T-helper 17 cell (primary cell): ENCODE results near the gene GOLM1. TPM values are rescaled to one million over a fixed set of nuclear protein-coding genes. Genes with fewer than 3 reads are reported as not detected.

Experiments
- ATAC-seq: fragments of 150-1000 bp; cut with Tn5 transposase; 2 replicates; pipeline ENCODE4 v1.10.0; 2021; ENCODE audit warnings: mild to moderate bottlenecking, moderate library complexity
- DNase-seq, 3 donors: peaks; one replicate each; pipeline versions ENCODE4 v3.0.0 to v3.0.0-alpha.2; 2020 to 2021
- H3K9me3 ChIP-seq: one replicate; pipeline ENCODE4 v1.7.0; 2013; ENCODE audit warnings: low read length, mild to moderate bottlenecking; ENCODE audit not compliant: control insufficient read depth, poor library complexity, severe bottlenecking
- H3K27ac Mint-ChIP-seq: one replicate; pipeline ENCODE4 v1.8.0; 2022; ENCODE audit warnings: mild to moderate bottlenecking, moderate library complexity, mixed read lengths
- H3K27me3 Mint-ChIP-seq: one replicate; pipeline ENCODE4 v1.8.0; 2022; ENCODE audit warnings: mixed read lengths
- H3K36me3 Mint-ChIP-seq: one replicate; pipeline ENCODE4 v1.8.0; 2022; ENCODE audit warnings: low read depth, mixed read lengths
- H3K4me1 Mint-ChIP-seq: one replicate; pipeline ENCODE4 v1.8.0; 2022; ENCODE audit warnings: mild to moderate bottlenecking, mixed read lengths
- H3K4me3 Mint-ChIP-seq: one replicate; pipeline ENCODE4 v1.8.0; 2022; ENCODE audit warnings: mild to moderate bottlenecking, moderate library complexity, mixed read lengths
- total RNA-seq, 4 donors: library from RNA in 2 of 4; stranded (reverse) in 2 of 4; gene quantifications; one replicate each; pipeline ENCODE4 v1.2.3 and lab custom pipeline; 2022 to 2026

The GOLM1 gene
- total RNA-seq, 2 donors from 2014 or later, result 0.47 TPM; not detected in 1

GRCh38 chr9:86034863-86035734 lies 64.3 kb downstream of the GOLM1 start:
- H3K27ac Mint-ChIP-seq, result no peak overlapping the region
- H3K27me3 Mint-ChIP-seq, result no peaks in the 10 kb centered on the region
- no peaks in the 10 kb centered on the region for H3K36me3 Mint-ChIP-seq
- no peaks in the 10 kb centered on the region for H3K4me1 Mint-ChIP-seq
- ATAC-seq (no peak), DNase-seq (no peak)
- H3K9me3 ChIP-seq, result no peaks in the 10 kb centered on the region
- H3K4me3 Mint-ChIP-seq, result peak overlapping the region; percentile 13

GRCh38 chr9:86027767-86028166 lies 71.6 kb downstream of the GOLM1 start:
- Mint-ChIP-seq H3K4me3 (no peak overlapping the region), H3K36me3 (peaks cover 14% of the 10 kb centered on the region), H3K27me3 (no peaks in the 10 kb centered on the region), H3K27ac (no peak overlapping the region), H3K4me1 (peaks cover 5% of the 10 kb centered on the region)
- DNase-seq (no peak), ATAC-seq (no peak)
- H3K9me3 ChIP-seq, result no peaks in the 10 kb centered on the region

GRCh38 chr9:86022687-86023266 lies 76.6 kb downstream of the GOLM1 start:
- peak overlapping the region; percentile 36 for H3K4me3 Mint-ChIP-seq
- H3K36me3 Mint-ChIP-seq, result peaks cover 32% of the 10 kb centered on the region

GRCh38 chr9:86021166-86021565 lies 78.2 kb downstream of the GOLM1 start:
- peak overlapping the region; percentile 46 for H3K27ac Mint-ChIP-seq
- peaks cover 35% of the 10 kb centered on the region for H3K36me3 Mint-ChIP-seq
- no peaks in the 10 kb centered on the region for H3K9me3 ChIP-seq
- ATAC-seq (no peak), DNase-seq (no peak)
- peaks cover 7% of the 10 kb centered on the region for H3K4me1 Mint-ChIP-seq
- no peak overlapping the region for H3K4me3 Mint-ChIP-seq
- no peaks in the 10 kb centered on the region for H3K27me3 Mint-ChIP-seq

More at GRCh38 chr9:86022687-86023266, 76.6 kb downstream of the GOLM1 start:
- H3K4me1 Mint-ChIP-seq, result peaks cover 7% of the 10 kb centered on the region
- no peak for ATAC-seq
- H3K9me3 ChIP-seq, result no peaks in the 10 kb centered on the region
- no peak overlapping the region for H3K27ac Mint-ChIP-seq
- H3K27me3 Mint-ChIP-seq, result no peaks in the 10 kb centered on the region
- no peak for DNase-seq

GRCh38 chr9:86020731-86021130 lies 78.6 kb downstream of the GOLM1 start:
- ATAC-seq, result no peak
- H3K9me3 ChIP-seq, result no peaks in the 10 kb centered on the region
- no peak for DNase-seq
- no peaks in the 10 kb centered on the region for H3K27me3 Mint-ChIP-seq
- H3K27ac Mint-ChIP-seq, result peak overlapping the region; percentile 39
- no peak overlapping the region for H3K4me3 Mint-ChIP-seq
- H3K36me3 Mint-ChIP-seq, result peaks cover 35% of the 10 kb centered on the region
- H3K4me1 Mint-ChIP-seq, result peaks cover 7% of the 10 kb centered on the region

- no peaks in the 10 kb centered on the region for H3K27me3 Mint-ChIP-seq
- ATAC-seq (no peak), DNase-seq (no peak)
- no peak overlapping the region for H3K27ac Mint-ChIP-seq
- H3K4me1 Mint-ChIP-seq, result no peaks in the 10 kb centered on the region
- H3K9me3 ChIP-seq, result no peaks in the 10 kb centered on the region
- H3K36me3 Mint-ChIP-seq, result peaks cover 5% of the 10 kb centered on the region
- H3K4me3 Mint-ChIP-seq, result no peak overlapping the region
These were observed 90.2 kb downstream of the GOLM1 start for GRCh38 chr9:86009133-86009532.

- Mint-ChIP-seq H3K36me3 (peaks cover 23% of the 10 kb centered on the region), H3K27ac (no peak overlapping the region)
- ATAC-seq, result no peak
These were observed 94.0 kb downstream of the GOLM1 start for GRCh38 chr9:86005253-86005775.

GRCh38 chr9:85995599-85995998 lies 103.8 kb downstream of the GOLM1 start:
- H3K36me3 Mint-ChIP-seq, result peaks cover 12% of the 10 kb centered on the region
- ATAC-seq (no peak), DNase-seq (no peak)
- no peak overlapping the region for H3K4me3 Mint-ChIP-seq
- H3K27me3 Mint-ChIP-seq, result no peaks in the 10 kb centered on the region
- no peaks in the 10 kb centered on the region for H3K9me3 ChIP-seq
- H3K27ac Mint-ChIP-seq, result no peak overlapping the region
- peaks cover 9% of the 10 kb centered on the region for H3K4me1 Mint-ChIP-seq

More at GRCh38 chr9:86005253-86005775, 94.0 kb downstream of the GOLM1 start:
- Mint-ChIP-seq H3K4me1 (no peaks in the 10 kb centered on the region), H3K27me3 (no peaks in the 10 kb centered on the region), H3K4me3 (no peak overlapping the region)
- no peak for DNase-seq
- no peaks in the 10 kb centered on the region for H3K9me3 ChIP-seq

GRCh38 chr9:85995097-85995496 lies 104.3 kb downstream of the GOLM1 start:
- H3K27me3 Mint-ChIP-seq, result no peaks in the 10 kb centered on the region
- peaks cover 10% of the 10 kb centered on the region for H3K4me1 Mint-ChIP-seq
- no peak overlapping the region for H3K4me3 Mint-ChIP-seq
- H3K36me3 Mint-ChIP-seq, result peaks cover 10% of the 10 kb centered on the region
- H3K27ac Mint-ChIP-seq, result no peak overlapping the region
- ATAC-seq, result no peak
- no peaks in the 10 kb centered on the region for H3K9me3 ChIP-seq
- DNase-seq, result no peak

- H3K36me3 Mint-ChIP-seq, result peaks cover 10% of the 10 kb centered on the region
These were observed 105.2 kb downstream of the GOLM1 start for GRCh38 chr9:85994191-85994590.

GRCh38 chr9:85987236-85987635 lies 112.1 kb downstream of the GOLM1 start:
- DNase-seq, result no peak
- H3K4me3 Mint-ChIP-seq, result no peak overlapping the region
- H3K4me1 Mint-ChIP-seq, result peaks cover 8% of the 10 kb centered on the region
- no peaks in the 10 kb centered on the region for H3K9me3 ChIP-seq
- H3K27me3 Mint-ChIP-seq, result no peaks in the 10 kb centered on the region
- no peak overlapping the region for H3K27ac Mint-ChIP-seq
- ATAC-seq, result no peak
- peaks cover 20% of the 10 kb centered on the region for H3K36me3 Mint-ChIP-seq

More at GRCh38 chr9:85994191-85994590, 105.2 kb downstream of the GOLM1 start:
- no peaks in the 10 kb centered on the region for H3K9me3 ChIP-seq
- ATAC-seq (no peak), DNase-seq (no peak)
- H3K27me3 Mint-ChIP-seq, result no peaks in the 10 kb centered on the region
- H3K27ac Mint-ChIP-seq, result no peak overlapping the region
- H3K4me3 Mint-ChIP-seq, result no peak overlapping the region
- H3K4me1 Mint-ChIP-seq, result peaks cover 10% of the 10 kb centered on the region

GRCh38 chr9:85984457-85984856 lies 114.9 kb downstream of the GOLM1 start:
- Mint-ChIP-seq H3K27ac (no peak overlapping the region), H3K36me3 (peaks cover 20% of the 10 kb centered on the region), H3K27me3 (no peaks in the 10 kb centered on the region), H3K4me1 (peaks cover 7% of the 10 kb centered on the region), H3K4me3 (no peak overlapping the region)
- H3K9me3 ChIP-seq, result no peaks in the 10 kb centered on the region
- ATAC-seq (no peak), DNase-seq (no peak)

GRCh38 chr9:85981369-85981768 lies 118.0 kb downstream of the GOLM1 start:
- Mint-ChIP-seq H3K36me3 (peaks cover 18% of the 10 kb centered on the region), H3K4me1 (peaks cover 7% of the 10 kb centered on the region), H3K4me3 (no peak overlapping the region), H3K27ac (no peak overlapping the region), H3K27me3 (no peaks in the 10 kb centered on the region)
- DNase-seq (no peak), ATAC-seq (no peak)
- H3K9me3 ChIP-seq, result no peaks in the 10 kb centered on the region
